MCF 10A (cell line): ENCODE data around the gene CAMK1D. TPM values are rescaled to one million over a fixed set of nuclear protein-coding genes. Genes with fewer than 3 reads are reported as not detected.

Experiments
- BruUV-seq: library from RNA; stranded (reverse); fragments of 400-500 nt; replicated peaks from 2 replicates; lab custom pipeline; 2021; lab: Mats Ljungman, UMichigan
- CTCF ChIA-PET: fragments of 300-600 bp; sonication (Branson Sonifier 250); formaldehyde crosslinking; extraction: SDS; loops from one replicate; lab custom pipeline; 2021; ENCODE audit warnings: antibody characterized with exemption, inconsistent platforms; lab: Yijun Ruan, JAX
- POLR2A ChIA-PET: fragments of 300-600, 350-650 bp; sonication (Branson Sonifier 250); formaldehyde crosslinking; extraction: SDS; loops from one replicate; lab custom pipeline; 2020; ENCODE audit warnings: antibody characterized with exemption, inconsistent platforms; lab: Yijun Ruan, JAX
- DNase-seq: peaks from one replicate; pipeline ENCODE4 v3.0.0-alpha.2; 2018; ENCODE audit not compliant: unreplicated experiment
- H3K27ac Mint-ChIP-seq: one replicate; pipeline ENCODE4 v1.8.0; 2022; ENCODE audit warnings: mild to moderate bottlenecking, low read depth, mixed read lengths; ENCODE audit not compliant: unreplicated experiment
- H3K27me3 Mint-ChIP-seq: one replicate; pipeline ENCODE4 v1.8.0; 2022; ENCODE audit warnings: mixed read lengths; ENCODE audit not compliant: insufficient read depth, unreplicated experiment
- H3K36me3 Mint-ChIP-seq: one replicate; pipeline ENCODE4 v1.8.0; 2022; ENCODE audit warnings: mild to moderate bottlenecking, moderate library complexity, mixed read lengths; ENCODE audit not compliant: insufficient read depth, unreplicated experiment
- H3K4me1 Mint-ChIP-seq: one replicate; pipeline ENCODE4 v1.8.0; 2022; ENCODE audit warnings: mixed read lengths; ENCODE audit not compliant: insufficient read depth, unreplicated experiment
- H3K4me3 Mint-ChIP-seq: one replicate; pipeline ENCODE4 v1.8.0; 2022; ENCODE audit warnings: mild to moderate bottlenecking, moderate library complexity, mixed read lengths; ENCODE audit not compliant: unreplicated experiment
- H3K9me3 Mint-ChIP-seq: one replicate; pipeline ENCODE4 v1.8.0; 2022; ENCODE audit warnings: mixed read lengths; ENCODE audit not compliant: unreplicated experiment
- intact Hi-C: fragments of 100-400 bp; cut with micrococcal nuclease; formaldehyde crosslinking; loops from 2 replicates; pipeline ENCODE4 v1.14.1; 2022
- total RNA-seq: library from RNA; stranded (reverse); gene quantifications from 2 replicates; pipeline ENCODE4 v1.2.3, GENCODE V29; 2022
- TF ChIP-seq, protein P1 (sequence below): fragments of 200-600 bp; IDR thresholded peaks from one replicate; pipeline ENCODE4 v1.8.0; 2022; ENCODE audit warnings: antibody characterized with exemption, mild to moderate bottlenecking; ENCODE audit not compliant: unreplicated experiment

CAMK1D gene
- total RNA-seq, 1 experiment from 2014 or later, result 1.7 TPM

DNA sequence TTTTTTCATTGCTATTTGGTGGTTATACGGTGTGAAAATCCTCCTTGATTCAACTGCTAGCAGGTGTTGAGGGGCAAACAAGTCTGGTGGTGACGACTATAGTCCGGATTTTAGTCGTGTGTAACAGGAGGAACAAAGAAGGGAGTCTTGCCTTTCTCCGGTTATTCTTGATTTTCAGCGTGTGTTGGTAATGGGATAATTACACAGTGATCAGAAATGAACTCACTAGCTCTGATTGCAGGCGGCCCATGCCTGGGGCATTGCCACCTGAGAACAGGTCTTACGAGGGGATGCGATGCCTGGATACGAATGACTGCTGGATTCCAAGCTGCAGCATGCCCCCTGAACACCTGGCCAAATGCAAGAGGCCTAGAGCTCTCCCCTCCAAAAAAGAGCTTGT is 72.8 kb downstream of the CAMK1D start:
- no peak overlapping the region for H3K27ac Mint-ChIP-seq
- intact Hi-C loops, result no loop called here
- no TSS peak for BruUV-seq
- POLR2A ChIA-PET, result interaction anchor here (0.7 kb wide), 1 partner anchor 705 kb away, joined by 3 read pairs; no protein-coding TSS in a partner anchor
- no peak overlapping the region for H3K4me3 Mint-ChIP-seq
- no peaks in the 10 kb centered on the region for H3K9me3 Mint-ChIP-seq
- TF ChIP-seq, protein P1, sequence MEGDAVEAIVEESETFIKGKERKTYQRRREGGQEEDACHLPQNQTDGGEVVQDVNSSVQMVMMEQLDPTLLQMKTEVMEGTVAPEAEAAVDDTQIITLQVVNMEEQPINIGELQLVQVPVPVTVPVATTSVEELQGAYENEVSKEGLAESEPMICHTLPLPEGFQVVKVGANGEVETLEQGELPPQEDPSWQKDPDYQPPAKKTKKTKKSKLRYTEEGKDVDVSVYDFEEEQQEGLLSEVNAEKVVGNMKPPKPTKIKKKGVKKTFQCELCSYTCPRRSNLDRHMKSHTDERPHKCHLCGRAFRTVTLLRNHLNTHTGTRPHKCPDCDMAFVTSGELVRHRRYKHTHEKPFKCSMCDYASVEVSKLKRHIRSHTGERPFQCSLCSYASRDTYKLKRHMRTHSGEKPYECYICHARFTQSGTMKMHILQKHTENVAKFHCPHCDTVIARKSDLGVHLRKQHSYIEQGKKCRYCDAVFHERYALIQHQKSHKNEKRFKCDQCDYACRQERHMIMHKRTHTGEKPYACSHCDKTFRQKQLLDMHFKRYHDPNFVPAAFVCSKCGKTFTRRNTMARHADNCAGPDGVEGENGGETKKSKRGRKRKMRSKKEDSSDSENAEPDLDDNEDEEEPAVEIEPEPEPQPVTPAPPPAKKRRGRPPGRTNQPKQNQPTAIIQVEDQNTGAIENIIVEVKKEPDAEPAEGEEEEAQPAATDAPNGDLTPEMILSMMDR, result no peak
- peaks cover 14% of the 10 kb centered on the region for H3K4me1 Mint-ChIP-seq
- CTCF ChIA-PET, result interaction anchor here (0.6 to 0.7 kb wide), 2 partner anchors 122 to 303 kb away, joined by 3 read pairs; no protein-coding TSS in a partner anchor
- no peaks in the 10 kb centered on the region for H3K36me3 Mint-ChIP-seq
- H3K27me3 Mint-ChIP-seq, result no peaks in the 10 kb centered on the region
- no peak for DNase-seq

DNA sequence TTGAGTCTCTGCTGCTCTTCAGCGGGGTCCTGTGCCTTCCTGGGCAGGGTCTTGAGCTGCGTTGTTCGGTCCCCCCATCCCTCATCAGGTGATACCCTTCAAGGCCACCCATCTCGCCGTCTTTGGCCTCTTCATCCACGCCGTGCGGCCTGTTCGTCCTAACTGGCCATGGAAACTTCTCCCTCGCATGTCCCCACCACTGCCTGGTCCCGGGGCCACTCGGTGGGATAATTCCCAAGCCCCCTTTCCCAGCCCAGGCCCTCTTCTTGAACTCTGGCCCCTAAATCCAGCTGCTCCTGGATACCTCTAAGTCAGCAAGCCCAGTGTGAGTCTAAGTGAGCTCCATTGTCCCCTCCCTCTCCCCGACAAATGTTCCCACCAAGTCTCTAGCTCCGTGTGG is 74.5 kb downstream of the CAMK1D start:
- H3K27ac Mint-ChIP-seq, result no peak overlapping the region
- H3K4me3 Mint-ChIP-seq, result no peak overlapping the region
- H3K9me3 Mint-ChIP-seq, result no peaks in the 10 kb centered on the region
- no peaks in the 10 kb centered on the region for H3K36me3 Mint-ChIP-seq
- TF ChIP-seq, protein P1, result no peak
- intact Hi-C loops, result no loop called here
- ChIA-PET POLR2A (no interaction called here), CTCF (no interaction called here)
- H3K27me3 Mint-ChIP-seq, result no peaks in the 10 kb centered on the region
- no peak for DNase-seq
- H3K4me1 Mint-ChIP-seq, result peaks cover 9% of the 10 kb centered on the region
- BruUV-seq, result no TSS peak

DNA sequence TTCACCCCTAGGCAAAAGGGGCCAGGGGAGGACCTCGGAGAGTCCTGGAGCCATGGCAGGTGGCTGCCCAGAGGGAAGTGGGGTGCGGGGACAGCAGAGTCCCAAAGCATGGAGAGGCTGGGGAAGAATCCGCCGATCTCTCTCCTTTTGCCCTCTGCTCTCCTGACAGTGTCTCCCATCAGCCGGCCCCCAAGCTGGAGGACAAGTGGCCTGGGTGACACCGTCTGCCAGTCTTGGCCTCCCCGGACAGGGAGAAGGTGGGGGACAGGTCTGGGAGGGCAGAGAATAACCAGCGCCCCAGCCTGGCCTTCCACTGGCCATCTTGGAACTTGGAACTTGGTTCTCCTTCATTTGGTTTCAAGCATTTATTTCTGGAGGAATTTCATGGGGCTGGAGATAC is 77.9 kb downstream of the CAMK1D start:
- DNase-seq, result no peak

DNA sequence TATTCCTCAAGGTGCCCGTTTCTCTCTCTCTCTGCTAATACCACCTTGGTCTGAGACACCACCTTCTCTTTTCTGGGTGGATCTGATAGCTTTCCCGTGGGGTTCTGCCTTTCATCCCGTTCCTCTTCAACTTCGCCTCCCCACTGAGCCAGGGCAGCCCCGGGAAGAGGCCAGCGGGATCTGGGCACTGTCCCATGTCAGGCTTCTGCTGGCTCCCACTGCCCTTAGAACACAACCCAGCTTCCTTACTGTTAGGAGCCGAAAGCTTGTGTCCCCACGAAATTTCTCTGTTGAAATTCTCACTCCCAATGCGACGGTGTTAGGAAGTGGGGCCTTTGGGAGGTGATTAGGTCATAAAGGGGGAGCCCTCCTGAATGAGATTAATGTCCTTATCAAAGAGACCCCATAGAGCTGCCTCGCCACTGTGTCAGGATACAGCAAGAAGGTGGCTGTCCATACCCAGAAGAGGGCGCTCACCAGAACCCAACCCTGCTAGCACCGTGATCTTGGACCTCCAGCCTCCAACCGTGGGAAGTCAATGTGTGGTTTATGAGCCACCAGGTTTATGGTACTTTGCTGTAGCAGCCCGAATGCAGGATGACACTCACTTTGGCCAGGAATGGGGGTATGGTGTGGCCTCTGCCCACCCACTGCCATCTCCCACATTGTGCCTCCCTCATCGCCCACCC is 79.2 kb downstream of the CAMK1D start:
- TF ChIP-seq, protein P1, result no peak
- no TSS peak for BruUV-seq
- Mint-ChIP-seq H3K27me3 (peaks cover 40% of the 10 kb centered on the region), H3K9me3 (no peaks in the 10 kb centered on the region), H3K27ac (no peak overlapping the region), H3K36me3 (no peaks in the 10 kb centered on the region), H3K4me3 (no peak overlapping the region), H3K4me1 (no peaks in the 10 kb centered on the region)
- intact Hi-C loops, result no loop called here
- CTCF ChIA-PET, result interaction anchor here (0.6 to 1.2 kb wide), 2 partner anchors 22 to 227 kb away, joined by 3 to 5 read pairs; no protein-coding TSS in a partner anchor
- no peak for DNase-seq
- POLR2A ChIA-PET, result no interaction called here

More for the DNA sequence above, 77.9 kb downstream of the CAMK1D start:
- Mint-ChIP-seq H3K27me3 (peaks cover 33% of the 10 kb centered on the region), H3K4me3 (no peak overlapping the region), H3K9me3 (no peaks in the 10 kb centered on the region), H3K27ac (no peak overlapping the region), H3K4me1 (no peaks in the 10 kb centered on the region), H3K36me3 (no peaks in the 10 kb centered on the region)
- ChIA-PET CTCF (no interaction called here), POLR2A (no interaction called here)
- TF ChIP-seq, protein P1, result no peak
- intact Hi-C loops, result no loop called here
- no TSS peak for BruUV-seq
